GM19238 (cell line): Measurements from ENCODE around the gene PLEKHA6.

ENCODE experiments used
- DNase-seq: peaks from one replicate; pipeline ENCODE4 v3.0.0; 2011; ENCODE audit warnings: low spot score; ENCODE audit not compliant: insufficient read length

PLEKHA6 gene

GRCh38 chr1:204213668-204214662 lies 145.8 kb downstream of the PLEKHA6 start, which contains the start of gene GOLT1A:
Gene GOLT1A (minus strand): TSS chr1:204213988. CDS start chr1:204213906, 82 bp downstream.
- DNase-seq, result peak; percentile 51

- DNase-seq, result no peak
These were observed 147.0 kb downstream of the PLEKHA6 start for GRCh38 chr1:204212715-204213114.

GRCh38 chr1:204211046-204211445 lies 148.7 kb downstream of the PLEKHA6 start:
- DNase-seq, result no peak

- peak; percentile 75 for DNase-seq
These were observed 152.6 kb downstream of the PLEKHA6 start for GRCh38 chr1:204207136-204207616.

- DNase-seq, result no peak
These were observed 153.6 kb downstream of the PLEKHA6 start for GRCh38 chr1:204206121-204206520.

GRCh38 chr1:204205486-204205885 lies 154.2 kb downstream of the PLEKHA6 start:
- DNase-seq, result no peak

GRCh38 chr1:204204944-204205343 lies 154.8 kb downstream of the PLEKHA6 start:
- no peak for DNase-seq

- DNase-seq, result no peak
These were observed 156.4 kb downstream of the PLEKHA6 start for GRCh38 chr1:204203206-204203767.

- DNase-seq, result no peak
These were observed 157.2 kb downstream of the PLEKHA6 start for GRCh38 chr1:204202481-204202880.

GRCh38 chr1:204201348-204202040 lies 158.2 kb downstream of the PLEKHA6 start:
- DNase-seq, result no peak

GRCh38 chr1:204199579-204199978 lies 160.2 kb downstream of the PLEKHA6 start:
- DNase-seq, result no peak

GRCh38 chr1:204198348-204199340 lies 161.1 kb downstream of the PLEKHA6 start:
- DNase-seq, result no peak

- DNase-seq, result no peak
These were observed 162.7 kb downstream of the PLEKHA6 start for GRCh38 chr1:204197068-204197467.

GRCh38 chr1:204196068-204196795 lies 163.5 kb downstream of the PLEKHA6 start, which contains the start of gene KISS1:
Gene KISS1 (minus strand): TSS chr1:204196491. CDS start chr1:204192876, 3,615 bp downstream.
- no peak for DNase-seq

- DNase-seq, result no peak
These were observed 165.0 kb downstream of the PLEKHA6 start for GRCh38 chr1:204194771-204195170.

- no peak for DNase-seq
These were observed 165.6 kb downstream of the PLEKHA6 start for GRCh38 chr1:204194080-204194479.

- no peak for DNase-seq
These were observed 167.0 kb downstream of the PLEKHA6 start for GRCh38 chr1:204192589-204193352.

- DNase-seq, result no peak
These were observed 167.7 kb downstream of the PLEKHA6 start for GRCh38 chr1:204192046-204192445.

GRCh38 chr1:204191456-204191855 lies 168.3 kb downstream of the PLEKHA6 start:
- DNase-seq, result no peak
